OCI-LY1 (cell line): ENCODE data around the gene ZDHHC12.
A peak's percentile ranks its signal among the peaks of the same experiment; 100 is the strongest.
"Not testable (repeated sequence)": the region's sequence is repeated elsewhere in the genome, so short reads cannot be mapped to it uniquely, and the experiment has no call there.

Source experiments
- H2AFZ ChIP-seq: fragments of 200-600 bp; sonication (generic), shearing (Covaris generic); 2 replicates; pipeline ENCODE4 v1.6.0; 2014; ENCODE audit warnings: antibody characterized with exemption, mild to moderate bottlenecking, low read length
- H3F3A ChIP-seq: fragments of 200-600 bp; sonication (generic), shearing (Covaris generic); 2 replicates; pipeline ENCODE4 v1.6.0; 2014; ENCODE audit warnings: mild to moderate bottlenecking, antibody characterized with exemption, low read length, moderate library complexity; ENCODE audit not compliant: insufficient read depth
- H3K27ac ChIP-seq: fragments of 200-600 bp; sonication (generic); 2 replicates; pipeline ENCODE4 v1.5.1; 2014; ENCODE audit warnings: low read length, mixed run types, mild to moderate bottlenecking, low read depth; ENCODE audit not compliant: poor library complexity, severe bottlenecking
- H3K27me3 ChIP-seq: fragments of 200-600 bp; sonication (generic); 2 replicates; pipeline ENCODE4 v1.6.0; 2014; ENCODE audit warnings: antibody characterized with exemption, mild to moderate bottlenecking, low read length, moderate library complexity; ENCODE audit not compliant: insufficient read depth
- H3K36me3 ChIP-seq: fragments of 200-600 bp; sonication (generic); 2 replicates; pipeline ENCODE4 v1.6.1; 2014; ENCODE audit warnings: mild to moderate bottlenecking, antibody characterized with exemption, low read length, moderate library complexity, mixed read lengths; ENCODE audit not compliant: insufficient read depth
- H3K4me1 ChIP-seq: fragments of 200-600 bp; sonication (generic); 2 replicates; pipeline ENCODE4 v1.5.1; 2014; ENCODE audit warnings: mild to moderate bottlenecking, low read length, moderate library complexity; ENCODE audit not compliant: insufficient read depth, severe bottlenecking
- H3K4me2 ChIP-seq: fragments of 200-600 bp; sonication (generic), shearing (Covaris generic); 2 replicates; pipeline ENCODE4 v1.6.1; 2014; ENCODE audit warnings: low read length
- H3K4me3 ChIP-seq: fragments of 200-600 bp; sonication (generic); 2 replicates; pipeline ENCODE4 v1.5.1; 2014; ENCODE audit warnings: low read length, low read depth, mild to moderate bottlenecking, mixed read lengths; ENCODE audit not compliant: poor library complexity, severe bottlenecking
- H3K79me2 ChIP-seq: fragments of 200-600 bp; shearing (Covaris generic); 2 replicates; pipeline ENCODE4 v1.6.1; 2016; ENCODE audit warnings: mixed run types, low read length, mixed read lengths; ENCODE audit not compliant: insufficient read depth
- H3K9ac ChIP-seq: fragments of 200-600 bp; sonication (generic), shearing (Covaris generic); 2 replicates; pipeline ENCODE4 v1.6.1; 2014; ENCODE audit warnings: mild to moderate bottlenecking, low read length, mixed read lengths
- H3K9me2 ChIP-seq: fragments of 200-600 bp; sonication (generic), shearing (Covaris generic); 2 replicates; pipeline ENCODE4 v1.6.1; 2014; ENCODE audit warnings: low read depth, mild to moderate bottlenecking, low read length, mixed read lengths
- H3K9me3 ChIP-seq: fragments of 200-600 bp; shearing (Covaris generic); 2 replicates; pipeline ENCODE4 v1.6.1; 2014; ENCODE audit warnings: low read length, mixed read lengths
- H4K20me1 ChIP-seq: fragments of 200-600 bp; sonication (generic), shearing (Covaris generic); 2 replicates; pipeline ENCODE4 v1.6.0; 2016; ENCODE audit warnings: mild to moderate bottlenecking, low read length; ENCODE audit not compliant: insufficient read depth
- EZH2 ChIP-seq: fragments of 200-600 bp; sonication (generic), shearing (Covaris generic); IDR thresholded peaks from 2 replicates; pipeline ENCODE4 v1.8.0; 2017; ENCODE audit warnings: borderline replicate concordance, mixed run types, mild to moderate bottlenecking, antibody characterized with exemption, low read length, moderate library complexity, mixed read lengths
- TF ChIP-seq, protein P1 (sequence below): fragments of 200-600 bp; sonication (generic), shearing (Covaris generic); IDR thresholded peaks from 2 replicates; pipeline ENCODE4 v1.5.1; 2017; ENCODE audit warnings: mild to moderate bottlenecking, antibody characterized with exemption, low read length, moderate library complexity, mixed read lengths

ZDHHC12 gene

DNA sequence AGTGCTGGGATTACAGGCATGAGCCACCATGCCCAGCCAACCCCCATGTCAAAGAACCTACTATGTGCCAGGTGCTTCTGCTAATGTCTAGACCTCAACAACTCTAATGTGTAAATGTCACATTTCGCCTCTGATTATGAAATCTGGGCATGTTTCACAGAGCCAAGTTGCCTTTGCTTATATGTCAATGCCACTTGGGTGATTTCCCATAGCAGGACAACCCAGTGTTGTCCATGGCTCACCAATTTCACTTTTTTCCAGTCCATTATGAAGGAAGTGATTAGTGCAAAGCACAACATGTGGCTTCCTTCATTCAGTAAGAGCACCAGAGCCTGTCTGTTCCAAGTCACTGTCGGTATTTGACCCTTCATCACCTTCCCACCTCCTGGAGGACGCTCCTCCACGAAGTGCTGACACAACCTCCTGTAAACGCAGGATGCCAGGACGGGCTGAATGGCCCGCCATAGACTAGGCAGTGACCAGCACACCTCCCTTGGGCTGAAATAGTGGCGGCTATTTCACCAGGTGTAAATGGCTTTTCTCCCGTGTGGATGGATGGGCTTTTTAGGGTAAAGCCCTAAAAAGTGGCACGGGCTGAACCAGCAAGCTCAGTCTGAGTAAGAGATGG is 22.6 kb downstream of the ZDHHC12 start:
- Histone ChIP-seq H3K9me2 (no peaks in the 10 kb centered on the region), H4K20me1 (no peaks in the 10 kb centered on the region), H3K4me2 (no peak overlapping the region), H3K9me3 (no peaks in the 10 kb centered on the region), H2AFZ (no peak overlapping the region), H3F3A (peaks cover 5% of the 10 kb centered on the region; the same call in 1 of the 2 replicates), H3K27ac (no peak overlapping the region), H3K27me3 (no peaks in the 10 kb centered on the region), H3K4me1 (peaks cover 28% of the 10 kb centered on the region), H3K79me2 (no peaks in the 10 kb centered on the region), H3K9ac (no peak overlapping the region), H3K4me3 (no peak overlapping the region), H3K36me3 (peaks cover 24% of the 10 kb centered on the region; the same call in 1 of the 2 replicates)
- TF ChIP-seq, protein P1, sequence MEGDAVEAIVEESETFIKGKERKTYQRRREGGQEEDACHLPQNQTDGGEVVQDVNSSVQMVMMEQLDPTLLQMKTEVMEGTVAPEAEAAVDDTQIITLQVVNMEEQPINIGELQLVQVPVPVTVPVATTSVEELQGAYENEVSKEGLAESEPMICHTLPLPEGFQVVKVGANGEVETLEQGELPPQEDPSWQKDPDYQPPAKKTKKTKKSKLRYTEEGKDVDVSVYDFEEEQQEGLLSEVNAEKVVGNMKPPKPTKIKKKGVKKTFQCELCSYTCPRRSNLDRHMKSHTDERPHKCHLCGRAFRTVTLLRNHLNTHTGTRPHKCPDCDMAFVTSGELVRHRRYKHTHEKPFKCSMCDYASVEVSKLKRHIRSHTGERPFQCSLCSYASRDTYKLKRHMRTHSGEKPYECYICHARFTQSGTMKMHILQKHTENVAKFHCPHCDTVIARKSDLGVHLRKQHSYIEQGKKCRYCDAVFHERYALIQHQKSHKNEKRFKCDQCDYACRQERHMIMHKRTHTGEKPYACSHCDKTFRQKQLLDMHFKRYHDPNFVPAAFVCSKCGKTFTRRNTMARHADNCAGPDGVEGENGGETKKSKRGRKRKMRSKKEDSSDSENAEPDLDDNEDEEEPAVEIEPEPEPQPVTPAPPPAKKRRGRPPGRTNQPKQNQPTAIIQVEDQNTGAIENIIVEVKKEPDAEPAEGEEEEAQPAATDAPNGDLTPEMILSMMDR: no peak
- TF ChIP-seq EZH2: no peak

DNA sequence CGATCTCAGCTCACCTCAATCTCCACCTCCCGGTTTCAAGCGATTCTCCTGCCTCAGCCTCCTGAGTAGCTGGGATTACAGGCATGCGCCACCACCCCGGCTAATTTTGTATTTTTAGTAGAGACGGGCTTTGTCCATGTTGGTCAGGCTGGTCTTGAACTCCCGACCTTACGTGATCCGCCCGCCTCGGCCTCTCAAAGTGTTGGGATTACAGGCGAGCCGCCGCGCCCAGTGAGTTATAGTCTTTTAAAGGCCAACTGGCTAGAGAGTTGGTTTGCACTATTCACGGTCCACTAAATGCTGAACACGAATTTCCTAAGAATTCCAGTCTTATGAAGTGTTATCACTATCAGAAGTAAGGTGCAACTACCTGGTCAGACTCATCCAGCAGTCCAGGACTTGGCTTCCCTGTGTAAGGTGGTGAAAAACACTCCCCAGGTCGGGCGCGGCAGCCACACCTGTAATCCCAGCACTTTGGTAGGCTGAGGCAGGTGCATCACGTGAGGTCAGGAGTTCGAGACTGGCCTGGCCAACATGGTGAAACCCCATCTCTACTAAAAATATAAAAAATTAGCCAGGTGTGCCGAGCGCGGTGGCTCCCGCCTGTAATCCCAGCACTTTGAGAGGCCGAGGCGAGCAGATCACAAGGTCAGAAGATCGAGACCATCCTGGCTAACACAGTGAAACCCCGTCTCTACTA is 24.7 kb downstream of the ZDHHC12 start:
- H2AFZ ChIP-seq, H3K79me2 ChIP-seq, H3K4me3 ChIP-seq, H3K27ac ChIP-seq, H3K27me3 ChIP-seq, H3K9me3 ChIP-seq, H3F3A ChIP-seq, H3K9me2 ChIP-seq, H3K9ac ChIP-seq, H3K4me2 ChIP-seq, H4K20me1 ChIP-seq: not testable (repeated sequence)
- Histone ChIP-seq H3K4me1 (peaks cover 18% of the 10 kb centered on the region), H3K36me3 (peaks cover 30% of the 10 kb centered on the region)

DNA sequence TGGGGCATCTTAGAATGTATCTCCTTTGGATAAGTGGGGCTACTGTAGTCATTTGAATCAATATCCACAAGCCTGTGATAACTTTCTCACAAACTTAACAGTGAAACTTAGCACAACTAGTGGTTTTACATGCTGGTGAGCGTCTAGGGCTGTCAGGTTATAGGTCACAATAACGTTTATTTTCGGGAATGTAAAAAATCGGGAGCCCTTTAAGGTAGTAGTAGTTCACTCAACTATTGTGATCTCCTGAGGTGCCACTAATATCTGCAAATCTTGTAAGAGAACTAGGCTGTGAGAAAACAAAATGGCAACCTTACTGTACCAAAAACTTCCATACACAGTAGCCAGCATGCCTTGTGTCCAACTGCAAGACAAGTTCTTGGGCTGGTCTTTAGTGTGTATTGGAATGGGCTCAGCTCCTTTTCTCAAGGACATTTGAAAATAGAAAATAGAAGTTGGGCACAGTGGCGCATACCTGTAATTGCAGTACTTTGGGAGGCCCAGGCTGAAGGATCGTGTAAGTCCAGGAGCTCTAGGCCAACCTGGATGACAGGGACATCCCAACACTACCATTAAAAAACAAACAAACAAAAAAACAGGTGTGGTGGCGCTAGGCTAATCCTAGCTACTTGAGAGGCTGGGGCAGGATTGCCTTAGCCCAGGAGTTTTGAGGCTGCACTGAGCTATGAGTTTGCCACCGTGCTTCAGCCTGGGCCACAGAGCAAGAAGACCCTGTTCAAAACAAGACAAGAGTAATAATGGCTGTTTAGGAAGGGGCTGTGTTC is 26.8 kb downstream of the ZDHHC12 start:
- Histone ChIP-seq H3F3A (peaks cover 5% of the 10 kb centered on the region), H3K27ac (peak overlapping the region; percentile 1)

More for the DNA sequence above, 26.8 kb downstream of the ZDHHC12 start:
- Histone ChIP-seq H3K9me3 (no peaks in the 10 kb centered on the region), H3K9ac (no peak overlapping the region), H3K9me2 (no peaks in the 10 kb centered on the region), H3K4me3 (no peak overlapping the region), H3K4me2 (no peak overlapping the region), H3K36me3 (peaks cover 51% of the 10 kb centered on the region), H4K20me1 (no peaks in the 10 kb centered on the region), H3K4me1 (peaks cover 7% of the 10 kb centered on the region), H2AFZ (no peak overlapping the region), H3K27me3 (no peaks in the 10 kb centered on the region), H3K79me2 (peaks cover 4% of the 10 kb centered on the region; the same call in 1 of the 2 replicates)
- TF ChIP-seq, protein P1: no peak
- no peak for TF ChIP-seq EZH2
